ENCODE measurements around the gene TMEM190.
"Not testable (repeated sequence)": the region's sequence is repeated elsewhere in the genome, so short reads cannot be mapped to it uniquely, and the experiment has no call there.

Gene TMEM190

DNA sequence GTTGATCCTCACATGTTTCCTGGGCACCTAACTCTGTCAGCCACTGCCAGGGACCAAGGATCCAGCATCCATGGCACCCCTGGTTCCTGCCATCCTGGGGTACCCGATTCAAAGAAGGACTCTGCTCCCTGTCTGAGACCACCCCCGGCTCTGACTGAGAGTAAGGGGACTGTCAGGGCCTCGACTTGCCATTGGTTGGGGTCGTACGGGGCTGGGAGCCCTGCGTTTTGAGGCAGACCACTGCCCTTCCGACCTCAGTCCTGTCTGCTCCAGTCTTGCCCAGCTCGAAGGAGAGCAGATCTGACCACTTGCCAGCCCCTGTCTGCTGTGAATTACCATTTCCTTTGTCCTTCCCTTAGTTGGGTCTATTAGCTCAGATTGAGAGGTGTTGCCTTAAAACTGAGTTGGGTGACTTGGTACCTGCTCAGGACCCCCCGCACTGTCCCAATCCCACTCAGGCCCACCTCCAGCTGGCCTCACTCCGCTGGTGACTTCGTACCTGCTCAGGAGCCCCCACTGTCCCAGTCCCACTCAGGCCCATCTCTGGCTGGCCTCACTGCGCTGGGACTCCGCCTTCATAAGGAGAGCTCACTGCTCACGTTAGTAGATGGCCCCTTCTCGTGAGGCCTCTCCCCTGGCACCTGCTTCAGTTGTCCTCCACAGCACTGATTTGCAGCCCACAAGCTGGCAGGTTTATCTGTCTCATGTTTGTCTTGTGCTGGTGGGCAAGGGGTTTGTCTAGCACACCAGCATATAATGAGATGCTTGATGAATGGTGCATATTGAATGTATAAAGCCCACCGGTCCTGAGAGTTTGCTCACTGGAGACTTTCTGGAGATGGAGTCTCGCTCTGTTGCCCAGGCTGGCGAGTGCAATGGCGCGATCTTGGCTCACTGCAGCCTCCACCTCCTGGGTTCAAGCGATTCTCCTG, 13.0 kb downstream of the TMEM190 start:
- no peak for DNase-seq (ENCODE audit: low read depth in 2 of 2)

DNA sequence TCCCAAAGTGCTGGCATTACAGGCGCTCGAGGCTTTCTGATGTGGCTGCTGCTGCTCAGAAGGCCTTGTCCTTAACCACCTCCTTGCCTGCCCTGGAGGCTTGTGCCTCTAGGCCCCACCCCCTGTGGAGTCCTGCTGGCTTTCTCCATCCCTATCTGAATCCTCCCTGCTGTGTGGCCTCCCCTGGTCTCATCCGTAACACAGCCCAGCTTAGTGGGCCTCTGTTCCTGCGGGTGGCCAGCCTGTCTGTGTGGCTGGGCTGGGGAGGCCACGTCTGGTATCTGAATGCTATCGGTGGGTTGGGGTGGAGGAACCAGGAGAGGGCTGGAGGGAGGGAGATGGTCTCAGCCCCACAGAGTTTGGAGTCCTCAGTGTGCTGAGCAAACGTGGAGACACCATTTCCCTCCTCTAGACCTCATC, 13.8 kb downstream of the TMEM190 start:
- no peak for DNase-seq (ENCODE audit: low read depth in 2 of 2)

DNA sequence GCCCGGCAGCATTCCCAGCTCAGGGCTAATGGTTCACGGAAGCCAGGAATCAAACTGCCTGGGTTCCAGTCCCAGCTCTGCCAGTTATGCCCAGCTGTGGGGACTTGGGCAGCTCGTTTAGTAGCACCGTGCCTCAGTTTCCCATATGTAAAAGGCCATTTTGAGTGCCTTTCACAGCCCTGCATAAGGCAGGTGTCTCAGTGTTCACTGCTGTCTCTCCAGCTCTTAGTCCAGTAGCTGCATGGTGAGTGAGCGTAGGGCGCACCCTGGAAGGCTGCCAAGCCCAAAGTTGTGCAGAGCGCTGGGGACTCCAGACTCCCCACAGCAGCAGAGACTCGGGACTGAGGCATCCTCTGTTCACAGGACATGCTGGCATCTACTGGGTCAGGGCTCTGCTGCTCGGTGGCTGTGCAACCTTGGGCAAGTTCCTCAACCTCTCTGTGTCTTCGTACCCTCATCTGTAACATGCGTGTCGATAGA, 14.6 kb downstream of the TMEM190 start:
- DNase-seq (ENCODE audit: low read depth in 2 of 2): no peak

DNA sequence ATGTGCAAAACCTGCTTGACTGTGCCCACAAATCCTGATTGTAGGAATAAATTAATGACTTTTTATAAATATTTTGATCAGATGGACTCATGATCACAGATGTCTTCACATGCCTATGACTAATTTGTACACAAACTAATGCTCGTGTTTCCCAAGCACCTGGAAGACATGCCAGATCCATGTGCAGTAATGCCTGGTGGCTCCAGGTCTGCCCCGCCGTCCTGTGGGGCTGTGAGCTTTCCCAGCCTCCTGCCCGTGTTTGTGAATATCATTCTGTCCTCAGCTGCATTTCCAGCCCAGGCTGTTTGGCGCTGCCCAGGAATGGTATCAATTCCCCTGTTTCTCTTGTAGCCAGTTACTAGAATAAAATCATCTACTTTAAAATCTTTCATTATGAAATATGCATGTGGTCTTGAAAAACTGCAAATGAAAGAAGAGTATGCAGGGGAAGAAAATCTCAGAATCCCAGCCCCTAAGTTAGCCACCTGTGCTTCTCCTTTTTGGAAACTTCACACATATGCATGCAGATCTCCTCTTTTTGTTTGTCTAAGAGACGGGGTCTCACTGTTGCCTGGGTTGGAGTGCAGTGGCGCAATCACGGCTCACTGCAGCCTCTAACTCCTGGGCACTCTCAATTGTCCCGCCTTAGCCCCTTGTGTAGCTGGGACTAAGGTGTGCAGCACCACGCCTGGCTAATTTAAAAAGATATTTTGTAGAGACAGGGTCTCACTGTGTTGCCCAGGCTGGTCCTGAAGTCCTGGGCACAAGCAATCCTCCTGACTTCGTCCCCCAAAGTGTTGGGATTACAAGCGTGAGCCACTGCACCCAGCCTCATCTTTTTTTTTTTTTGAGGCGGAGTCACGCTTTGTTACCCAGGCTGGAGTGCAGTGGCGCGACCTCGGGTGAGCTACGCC, 15.3 kb downstream of the TMEM190 start:
- no peak for DNase-seq (ENCODE audit: low read depth in 2 of 2)

DNA sequence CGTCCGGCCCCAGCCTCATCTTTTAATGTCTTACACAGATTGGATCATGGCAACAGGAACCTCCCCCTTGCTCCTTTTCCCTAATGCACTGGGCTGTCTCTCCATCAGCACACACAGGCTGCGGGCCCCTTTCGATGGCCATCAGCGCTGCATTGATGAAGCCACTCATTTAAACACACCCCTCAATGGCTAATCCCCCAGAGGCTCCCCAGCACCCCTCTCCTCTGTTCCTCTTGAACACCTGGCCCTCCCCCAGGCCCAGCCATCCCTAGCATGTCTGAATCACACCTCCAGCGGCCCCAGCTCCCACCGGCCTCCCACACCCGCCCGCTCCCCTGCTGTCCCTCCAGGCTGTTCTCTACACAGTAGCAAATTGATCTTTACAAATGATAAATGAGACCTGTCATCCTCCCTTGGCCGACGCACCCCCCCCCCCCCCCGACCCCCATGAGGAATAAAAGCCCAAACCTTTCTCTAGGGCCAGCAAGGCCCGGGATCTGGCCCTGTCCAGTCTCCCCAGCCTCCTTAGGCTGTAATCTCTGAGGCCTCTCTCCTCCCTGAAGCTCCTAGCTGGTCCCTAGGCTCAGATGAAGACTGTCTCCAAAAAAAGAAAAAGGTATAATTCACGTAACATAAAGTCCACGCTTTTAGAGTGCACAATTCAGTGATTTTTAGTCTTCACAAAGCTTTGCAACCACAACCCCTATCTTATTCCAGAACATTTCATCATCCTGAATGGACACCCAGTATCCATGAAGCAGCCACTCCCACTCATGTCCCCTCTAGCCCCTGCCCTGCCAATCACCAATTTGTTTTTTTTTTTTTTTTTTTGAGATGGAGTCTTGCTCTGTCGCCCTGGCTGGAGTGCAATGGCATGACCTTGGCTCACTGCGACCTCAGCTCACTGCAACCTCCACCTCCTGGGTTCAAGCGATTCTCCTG, 16.5 kb downstream of the TMEM190 start:
- DNase-seq (ENCODE audit: low read depth in 2 of 2): no peak

DNA sequence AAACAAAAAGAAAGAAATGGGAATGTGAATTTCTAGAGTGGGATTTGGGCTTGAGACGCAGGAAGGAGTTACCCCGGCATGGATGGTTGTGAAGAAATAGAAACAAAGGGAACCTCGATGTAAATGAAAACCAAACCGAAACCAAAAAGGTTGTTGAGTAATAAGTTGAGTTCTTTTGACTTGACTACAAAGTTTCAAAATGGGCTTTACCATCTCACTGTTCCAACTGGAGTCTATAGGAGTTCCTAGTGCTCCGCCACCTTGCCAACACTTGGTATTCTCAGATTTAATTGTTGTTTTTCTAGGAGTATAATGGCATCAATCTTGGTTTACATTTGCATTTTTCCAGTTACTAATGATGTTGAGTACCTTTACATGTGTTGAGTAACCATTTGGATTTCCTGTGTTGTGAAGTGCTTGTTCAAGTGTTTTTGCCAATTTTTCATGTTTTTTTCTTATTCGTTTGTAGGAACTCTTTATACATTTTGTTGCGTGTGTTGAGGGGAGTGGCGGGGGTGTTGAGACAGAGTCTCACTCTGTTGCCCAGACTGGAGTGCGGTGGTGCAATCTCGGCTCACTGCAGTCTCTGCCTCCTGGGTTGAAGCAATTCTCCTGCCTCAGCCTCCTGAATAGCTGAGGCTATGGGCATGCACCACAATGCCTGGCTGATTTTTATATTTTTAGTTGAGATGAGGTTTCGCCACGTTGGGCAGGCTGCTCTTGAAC, 21.7 kb downstream of the TMEM190 start:
- DNase-seq (ENCODE audit: low read depth in 2 of 2): no peak

DNA sequence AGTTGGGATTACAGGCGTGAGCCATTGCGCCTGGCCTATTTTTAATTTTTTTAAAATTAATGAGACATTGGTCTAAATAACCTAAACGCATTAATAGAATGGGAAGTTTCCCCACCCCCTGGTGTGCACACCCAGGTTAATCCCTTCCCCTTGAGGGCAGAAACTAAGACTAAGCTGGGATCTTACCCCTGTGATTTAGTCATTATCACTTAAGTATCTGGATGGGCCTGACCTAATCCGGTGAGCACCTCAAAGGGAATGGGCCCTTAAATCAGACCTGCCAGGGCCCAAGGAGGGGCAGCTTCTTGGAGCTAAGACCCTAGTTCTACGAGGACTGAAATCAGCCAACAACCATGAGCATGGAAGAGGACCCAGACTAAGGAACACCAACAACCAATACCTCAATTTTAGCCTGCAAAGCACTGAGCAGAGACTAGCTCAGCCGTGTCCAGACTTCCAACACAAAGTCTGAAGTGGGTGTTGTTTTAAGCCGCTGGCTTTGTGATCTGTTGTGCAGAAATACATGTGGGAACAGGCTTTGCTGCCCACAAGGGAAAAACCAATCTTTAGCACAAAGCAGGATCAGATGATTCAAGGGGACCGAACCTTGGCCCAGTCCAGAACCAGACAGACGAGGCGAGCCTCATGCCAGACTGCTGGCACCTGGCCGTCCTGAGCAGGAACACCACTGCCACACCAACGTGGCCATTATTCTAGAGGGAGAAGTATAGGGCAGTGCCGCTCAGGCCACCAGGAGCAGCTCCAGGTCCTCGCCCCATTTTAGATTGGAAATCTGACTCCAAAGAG, 23.9 kb downstream of the TMEM190 start:
- DNase-seq (ENCODE audit: low read depth in 2 of 2): no peak

DNA sequence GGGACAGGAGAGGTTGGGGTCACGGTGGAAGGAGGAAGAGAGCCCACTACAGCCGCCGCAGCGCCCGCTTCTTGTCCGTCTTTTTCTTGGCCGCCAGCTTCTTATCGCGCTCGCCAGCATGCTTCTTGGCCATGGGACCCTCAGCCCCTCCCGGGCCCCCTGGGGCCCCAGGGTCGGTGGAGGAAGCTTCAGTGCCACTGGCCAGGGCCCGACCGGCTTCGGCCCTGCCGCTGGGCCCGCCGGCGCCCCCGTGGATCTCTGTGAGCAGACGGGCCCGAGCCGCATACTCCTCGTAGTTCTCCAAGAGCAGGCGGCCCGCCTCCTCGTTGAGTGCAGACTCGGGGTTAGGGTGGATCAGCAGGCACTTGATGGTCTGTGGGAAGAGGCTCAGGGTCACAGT, 24.8 kb downstream of the TMEM190 start:
- DNase-seq (ENCODE audit: low read depth in 2 of 2): not testable (repeated sequence)

DNA sequence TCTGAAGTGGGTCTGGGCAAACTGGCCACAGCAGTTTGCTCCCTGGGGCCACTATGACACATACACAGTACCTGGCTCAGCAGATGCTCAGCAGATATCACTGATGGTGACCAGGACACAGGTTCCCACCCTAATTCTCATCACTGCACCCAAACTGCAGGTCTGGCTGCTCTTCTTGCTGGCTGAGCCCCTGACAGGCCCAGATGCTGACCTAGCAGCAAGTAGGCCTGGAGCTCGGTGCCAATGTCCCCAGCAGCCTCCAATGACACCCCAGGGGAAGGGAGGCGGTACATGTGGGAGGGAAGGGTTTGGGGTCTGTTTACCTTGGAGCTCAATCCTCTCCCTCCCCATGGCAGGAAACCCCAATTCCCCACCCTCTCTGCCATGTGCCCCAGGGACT, 25.9 kb downstream of the TMEM190 start:
- no peak for DNase-seq (ENCODE audit: low read depth in 2 of 2)

DNA sequence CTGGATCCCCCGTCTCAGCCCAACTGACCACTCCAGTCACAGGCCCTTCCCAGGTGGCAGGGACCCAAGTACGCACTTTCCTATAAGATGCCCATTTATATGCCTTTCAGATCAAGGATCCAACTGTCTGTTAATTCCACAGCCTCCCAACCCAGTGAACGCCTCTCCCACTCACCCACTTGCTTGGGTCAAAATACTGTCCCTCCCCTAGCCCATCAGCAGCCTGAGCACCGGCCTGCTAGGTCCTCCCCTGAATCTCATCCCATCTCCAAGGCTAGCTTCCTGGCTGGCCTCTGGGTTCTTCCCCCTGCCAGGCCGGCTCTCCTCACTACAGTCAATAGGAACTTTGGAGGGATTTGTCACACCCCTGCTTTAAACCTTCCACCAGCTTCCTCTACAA, 29.0 kb downstream of the TMEM190 start:
- no peak for DNase-seq (ENCODE audit: low read depth in 2 of 2)

DNA sequence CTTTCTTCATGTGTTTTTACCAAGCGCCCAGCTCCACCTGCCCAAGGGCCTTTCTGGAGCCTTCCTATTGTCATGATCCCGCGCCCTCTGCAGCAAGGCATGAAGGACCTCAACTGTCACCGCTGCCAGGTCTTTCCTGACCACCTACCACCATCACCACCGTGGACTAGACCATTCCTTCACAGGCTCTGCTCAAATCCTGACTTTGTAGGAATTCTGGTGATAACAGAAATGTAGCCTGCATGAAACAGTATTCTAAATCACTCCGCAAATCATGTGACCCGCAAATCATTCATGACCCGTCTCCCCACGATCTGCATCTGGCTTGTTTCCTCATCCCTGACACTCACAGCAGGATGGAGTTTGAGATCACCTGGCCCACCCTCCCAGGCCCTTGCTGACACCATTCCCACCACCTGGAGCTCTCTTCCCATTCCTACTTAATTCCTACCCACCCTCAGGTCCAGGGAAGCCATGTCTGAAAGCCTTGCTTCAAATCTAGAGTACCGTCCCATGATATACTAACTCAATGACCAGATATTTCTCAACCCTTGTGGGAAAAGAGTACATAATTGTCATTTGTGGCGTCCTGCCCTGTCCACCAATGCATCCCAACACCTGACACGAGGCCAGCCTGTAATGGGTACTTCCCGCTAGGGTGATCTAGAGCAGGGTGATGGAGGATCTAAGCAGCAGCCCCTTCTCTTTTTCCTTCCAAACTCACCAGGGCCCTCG, 29.6 kb downstream of the TMEM190 start:
- DNase-seq (ENCODE audit: low read depth in 2 of 2): no peak

DNA sequence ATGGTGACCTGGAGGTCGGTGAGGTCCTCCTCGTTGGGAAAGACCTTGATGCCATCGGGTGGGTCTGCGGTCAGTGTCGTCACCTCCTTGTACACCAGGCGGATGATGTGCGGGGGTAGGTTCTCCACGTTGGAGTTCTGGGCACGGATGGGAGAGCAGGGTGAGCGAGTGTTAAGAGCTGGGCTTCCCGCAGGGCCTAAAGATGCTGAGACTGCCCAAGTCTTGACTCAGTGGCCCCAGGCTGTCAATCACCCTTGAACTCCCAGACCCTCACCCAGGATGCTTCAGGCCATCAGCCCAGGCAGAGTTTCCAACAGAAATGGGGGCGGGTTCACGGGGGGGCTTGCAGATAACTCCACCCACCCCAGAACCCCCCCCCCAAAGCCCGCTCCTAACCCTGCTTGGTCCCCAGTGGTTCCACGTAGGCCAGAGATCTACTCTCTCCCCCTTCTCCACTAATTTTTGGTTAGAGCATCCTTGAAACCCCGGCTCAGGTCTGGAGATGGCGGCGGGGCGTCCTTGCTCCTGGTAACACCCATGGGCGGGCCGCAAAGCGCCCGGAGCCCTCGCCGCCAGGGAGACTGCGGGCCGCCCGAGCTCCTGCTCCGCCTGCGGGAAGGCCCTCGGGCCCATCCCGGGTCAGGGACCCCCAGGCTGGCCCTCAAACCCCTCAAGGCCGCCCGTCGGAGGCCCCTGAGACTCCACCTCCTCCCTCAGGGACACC, 30.4 kb downstream of the TMEM190 start:
- no peak for DNase-seq (ENCODE audit: low read depth in 2 of 2)

DNA sequence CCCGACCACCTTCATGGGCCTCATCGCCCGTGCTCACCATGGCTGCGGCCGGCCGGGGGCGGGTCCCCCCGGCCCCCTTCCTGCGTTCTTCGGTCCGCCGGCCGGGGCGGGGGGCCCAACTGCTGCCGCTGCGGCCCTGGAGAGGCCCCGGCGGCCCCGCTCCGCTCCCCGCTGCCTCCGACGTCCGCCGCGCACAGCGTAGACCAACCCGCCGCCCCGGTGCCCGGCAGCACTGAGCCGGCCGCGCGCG, 30.8 kb downstream of the TMEM190 start, which contains the start of gene UBE2S:
UBE2S (minus strand) TSS at position 239 of the 250 bp plus-strand sequence; CDS start at position 40, 199 bp downstream.
- not testable (repeated sequence) for DNase-seq (ENCODE audit: low read depth in 2 of 2)

DNA sequence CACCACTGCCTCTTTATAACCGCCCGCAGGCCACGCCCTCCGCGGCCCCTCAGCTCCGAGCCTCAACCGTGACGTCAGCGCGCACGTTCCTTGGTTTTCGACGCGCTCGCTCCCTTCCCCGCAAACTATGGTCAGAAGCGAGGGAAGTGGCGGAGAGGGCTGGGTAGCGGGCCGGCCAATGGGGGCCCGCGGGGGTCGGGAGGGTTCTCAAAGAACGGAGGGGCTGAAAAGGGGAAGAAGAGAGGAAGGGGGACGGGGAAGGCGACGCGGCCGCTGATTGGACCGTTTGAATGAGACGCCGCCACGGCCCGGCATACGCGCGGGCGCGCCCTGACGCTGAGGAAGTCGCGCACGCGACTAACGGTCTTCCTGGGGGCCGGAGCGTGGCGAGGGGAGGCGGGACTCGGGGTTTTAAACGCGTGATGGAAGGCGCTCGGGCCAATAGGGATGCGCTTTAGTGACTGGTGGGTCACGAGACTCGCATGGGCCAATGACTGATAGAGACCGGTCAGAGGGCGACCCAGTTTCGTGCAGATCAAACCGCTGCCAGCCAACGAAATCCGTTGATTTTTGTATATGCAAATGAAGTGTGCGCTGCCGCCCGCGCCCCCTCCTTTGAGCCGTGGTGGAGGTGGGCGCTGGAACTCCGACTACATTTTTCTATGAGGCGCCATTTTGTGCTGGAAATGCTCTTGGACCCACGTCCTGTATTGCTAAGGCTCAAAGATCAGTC, 31.3 kb downstream of the TMEM190 start:
- peak; percentile 91 to 94 for DNase-seq (ENCODE audit: low read depth in 2 of 2)

DNA sequence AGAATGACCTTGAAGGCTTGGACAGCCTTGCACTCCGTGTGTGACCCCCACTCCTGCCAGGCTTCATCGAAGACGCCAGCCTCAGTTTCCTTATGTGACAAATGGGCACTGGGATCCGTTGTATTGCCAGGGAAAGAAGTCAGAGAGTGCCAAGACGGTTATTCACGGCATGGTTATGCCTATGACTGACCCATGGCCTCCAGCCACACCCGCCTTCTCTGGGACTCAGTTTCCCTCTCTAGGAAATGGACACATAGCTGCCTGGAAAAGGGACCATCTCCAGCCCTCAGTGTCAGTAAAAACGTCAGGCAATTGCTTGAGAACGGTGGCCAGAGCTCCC, 31.9 kb downstream of the TMEM190 start:
- DNase-seq (ENCODE audit: low read depth in 2 of 2): no peak

DNA sequence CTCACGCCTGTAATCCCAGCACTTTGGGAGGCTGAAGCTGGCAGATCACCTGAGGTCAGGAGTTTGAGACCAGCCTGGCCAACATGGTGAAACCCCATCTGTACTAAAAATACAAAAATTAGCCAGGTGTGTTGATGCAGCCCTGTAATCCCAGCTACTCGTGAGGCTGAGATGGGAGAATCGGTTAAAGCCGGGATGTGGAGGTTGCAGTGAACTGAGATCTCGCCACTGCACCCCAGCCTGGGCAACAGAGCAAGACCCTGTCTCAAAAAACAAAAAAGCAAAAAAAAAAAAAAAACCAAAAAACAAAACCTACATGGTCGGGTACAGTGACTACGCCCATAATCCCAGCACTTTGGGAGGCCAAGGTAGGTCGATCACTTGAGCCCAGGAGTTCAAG, 32.6 kb downstream of the TMEM190 start:
- not testable (repeated sequence) for DNase-seq (ENCODE audit: low read depth in 2 of 2)

DNA sequence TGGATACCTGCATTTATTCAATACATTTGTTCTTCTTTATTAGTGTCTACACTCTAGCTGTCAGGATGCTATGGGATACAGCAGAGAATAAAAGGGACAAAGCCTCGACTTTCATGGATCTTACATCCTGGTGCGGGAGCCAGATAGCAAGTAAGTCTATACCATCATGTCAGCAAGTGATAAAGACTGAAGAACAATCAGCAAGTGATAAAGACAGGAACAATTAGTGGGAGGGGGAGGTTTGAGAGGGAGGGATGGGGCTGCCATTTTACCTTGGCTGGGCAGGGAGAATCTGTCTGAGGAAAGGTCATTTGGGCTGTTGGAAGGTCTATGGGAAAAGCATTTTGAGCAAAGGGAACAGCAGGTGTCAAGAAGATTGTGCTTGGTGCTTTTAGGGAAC, 33.5 kb downstream of the TMEM190 start:
- no peak for DNase-seq (ENCODE audit: low read depth in 2 of 2)

DNA sequence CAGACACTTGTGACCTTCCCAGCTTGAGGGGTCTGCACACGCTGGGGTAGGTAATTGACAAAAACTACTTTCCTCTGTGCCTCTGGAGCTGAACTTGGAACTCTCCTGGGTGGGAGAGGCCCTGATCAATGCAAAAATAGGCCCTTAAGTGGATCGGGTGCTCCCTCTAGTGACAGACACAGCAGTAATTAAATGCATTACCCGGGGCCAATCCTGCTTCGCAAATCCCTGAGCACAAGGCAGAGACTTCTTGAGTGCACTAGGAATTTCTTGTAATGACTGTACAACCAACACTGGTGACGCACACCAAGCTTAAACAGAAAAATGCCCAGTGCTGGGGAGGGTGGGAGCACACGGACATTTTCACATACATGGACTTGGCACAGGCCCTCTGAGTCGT, 41.6 kb downstream of the TMEM190 start:
- peak in 1 of 2 experiments; percentile 34 for DNase-seq (ENCODE audit: low read depth in 2 of 2)
